WTC11 (cell line): ENCODE data around the gene GDF2. TPM values are rescaled to one million over a fixed set of nuclear protein-coding genes. Genes with fewer than 3 reads are reported as not detected.
A peak's percentile ranks its signal among the peaks of the same experiment; 100 is the strongest.

Experiments
- ATAC-seq: fragments of 200-7000 bp; cut with Tn5 transposase; 2 replicates; pipeline ENCODE4 v1.10.0; 2021; ENCODE audit warnings: mild to moderate bottlenecking, moderate library complexity
- CTCF ChIA-PET: fragments of 300-600 bp; sonication (Branson Sonifier 250); formaldehyde crosslinking; loops from one replicate; lab custom pipeline; 2021; ENCODE audit warnings: antibody characterized with exemption; lab: Charles Lee
- POLR2A ChIA-PET: fragments of 350-600 bp; sonication (Branson Sonifier 250); formaldehyde crosslinking; loops from one replicate; lab custom pipeline; 2021; ENCODE audit warnings: antibody characterized with exemption; lab: Charles Lee
- DNase-seq: peaks from one replicate; pipeline ENCODE4 v3.0.0; 2021; ENCODE audit warnings: low spot score
- H3K27ac Mint-ChIP-seq: 2 replicates; pipeline ENCODE4 v1.8.0; 2021; ENCODE audit warnings: mixed read lengths
- H3K27me3 Mint-ChIP-seq: 2 replicates; pipeline ENCODE4 v1.8.0; 2021; ENCODE audit warnings: low read depth, mild to moderate bottlenecking, moderate library complexity, mixed read lengths
- H3K36me3 Mint-ChIP-seq: 2 replicates; pipeline ENCODE4 v1.8.0; 2021; ENCODE audit warnings: mixed read lengths
- H3K4me1 Mint-ChIP-seq: 2 replicates; pipeline ENCODE4 v1.8.0; 2022; ENCODE audit warnings: mixed read lengths
- H3K4me3 Mint-ChIP-seq: 2 replicates; pipeline ENCODE4 v1.8.0; 2021; ENCODE audit warnings: mild to moderate bottlenecking, moderate library complexity, mixed read lengths
- H3K9me3 Mint-ChIP-seq: 2 replicates; pipeline ENCODE4 v1.8.0; 2021; ENCODE audit warnings: mixed read lengths
- CREM ChIP-seq: sonication (generic); formaldehyde crosslinking; IDR thresholded peaks from 2 replicates; pipeline ENCODE4 v1.8.1; 2022; ENCODE audit warnings: mild to moderate bottlenecking, missing genetic modification reagents, moderate library complexity
- ELF4 ChIP-seq: sonication (generic); formaldehyde crosslinking; IDR thresholded peaks from 2 replicates; pipeline ENCODE4 v1.8.1; 2022; ENCODE audit warnings: low read depth, mild to moderate bottlenecking, moderate library complexity, missing genetic modification reagents
- ETV6 ChIP-seq: sonication (generic); formaldehyde crosslinking; IDR thresholded peaks from 2 replicates; pipeline ENCODE4 v1.8.1; 2022; ENCODE audit warnings: mild to moderate bottlenecking, missing genetic modification reagents
- GABPB1 ChIP-seq: sonication (generic); formaldehyde crosslinking; IDR thresholded peaks from 2 replicates; pipeline ENCODE4 v1.8.1; 2023; ENCODE audit warnings: mild to moderate bottlenecking, missing genetic modification reagents
- GTF2I ChIP-seq: fragments of 250-450 bp; sonication (Bioruptor Pico); conservative IDR thresholded peaks from 2 replicates; pipeline ENCODE4 v1.4.0; 2021; ENCODE audit warnings: mild to moderate bottlenecking
- JAZF1 ChIP-seq: fragments of 250-450 bp; sonication (Bioruptor Pico); IDR thresholded peaks from 2 replicates; pipeline ENCODE4 v1.9.0; 2021; ENCODE audit warnings: moderate library complexity, mild to moderate bottlenecking, inconsistent platforms
- MYBL2 ChIP-seq: sonication (generic); formaldehyde crosslinking; IDR thresholded peaks from 2 replicates; pipeline ENCODE4 v1.8.1; 2023; ENCODE audit warnings: mild to moderate bottlenecking, moderate library complexity, missing genetic modification reagents
- NFYB ChIP-seq: sonication (generic); formaldehyde crosslinking; conservative IDR thresholded peaks from 2 replicates; pipeline ENCODE4 v1.8.0; 2022; ENCODE audit warnings: low read depth, missing genetic modification reagents
- NR2C2 ChIP-seq: sonication (generic); formaldehyde crosslinking; IDR thresholded peaks from 2 replicates; pipeline ENCODE4 v1.8.0; 2022; ENCODE audit warnings: mild to moderate bottlenecking, missing genetic modification reagents
- TEAD4 ChIP-seq: sonication (generic); formaldehyde crosslinking; IDR thresholded peaks from 2 replicates; pipeline ENCODE4 v1.8.0; 2022; ENCODE audit warnings: mild to moderate bottlenecking, missing genetic modification reagents
- USF1 ChIP-seq: sonication (generic); formaldehyde crosslinking; IDR thresholded peaks from 2 replicates; pipeline ENCODE4 v1.8.0; 2022; ENCODE audit warnings: mild to moderate bottlenecking, missing genetic modification reagents
- ZNF416 ChIP-seq: fragments of 250-450 bp; sonication (Bioruptor Pico); IDR thresholded peaks from 2 replicates; pipeline ENCODE4 v1.9.0; 2021; ENCODE audit warnings: mild to moderate bottlenecking, inconsistent platforms
- ZNF532 ChIP-seq: fragments of 250-450 bp; sonication (Bioruptor Pico); IDR thresholded peaks from 2 replicates; pipeline ENCODE4 v1.9.0; 2021; ENCODE audit warnings: mild to moderate bottlenecking, borderline replicate concordance
- total RNA-seq: library from RNA; stranded (reverse); gene quantifications from 3 replicates; pipeline ENCODE4 v1.2.3, GENCODE V29; 2021
- TF ChIP-seq, protein P1 (sequence below): sonication (generic); formaldehyde crosslinking; IDR thresholded peaks from 2 replicates; pipeline ENCODE4 v1.8.1; 2023; ENCODE audit warnings: mild to moderate bottlenecking, moderate library complexity, missing genetic modification reagents
- TF ChIP-seq, protein P2 (sequence below): fragments of 250-450 bp; sonication (Bioruptor Pico); IDR thresholded peaks from 2 replicates; pipeline ENCODE4 v1.9.0; 2021; ENCODE audit warnings: moderate library complexity, mild to moderate bottlenecking, inconsistent platforms, borderline replicate concordance
- TF ChIP-seq, protein P3 (sequence below): fragments of 200-600 bp; IDR thresholded peaks from 2 replicates; pipeline ENCODE4 v1.8.0; 2022; ENCODE audit warnings: antibody characterized with exemption
- TF ChIP-seq, protein P4 (sequence below): sonication (generic); formaldehyde crosslinking; IDR thresholded peaks from 2 replicates; pipeline ENCODE4 v1.8.0; 2023; ENCODE audit warnings: missing genetic modification reagents
- TF ChIP-seq, protein P5 (sequence below): sonication (generic); formaldehyde crosslinking; IDR thresholded peaks from 2 replicates; pipeline ENCODE4 v1.8.0; 2022; ENCODE audit warnings: mild to moderate bottlenecking, missing genetic modification reagents

The GDF2 gene
- total RNA-seq, 1 experiment from 2014 or later = not detected

GRCh38 chr10:47339759-47340607 is 17.7 kb downstream of the GDF2 start (continued):
- TF ChIP-seq, protein P1, sequence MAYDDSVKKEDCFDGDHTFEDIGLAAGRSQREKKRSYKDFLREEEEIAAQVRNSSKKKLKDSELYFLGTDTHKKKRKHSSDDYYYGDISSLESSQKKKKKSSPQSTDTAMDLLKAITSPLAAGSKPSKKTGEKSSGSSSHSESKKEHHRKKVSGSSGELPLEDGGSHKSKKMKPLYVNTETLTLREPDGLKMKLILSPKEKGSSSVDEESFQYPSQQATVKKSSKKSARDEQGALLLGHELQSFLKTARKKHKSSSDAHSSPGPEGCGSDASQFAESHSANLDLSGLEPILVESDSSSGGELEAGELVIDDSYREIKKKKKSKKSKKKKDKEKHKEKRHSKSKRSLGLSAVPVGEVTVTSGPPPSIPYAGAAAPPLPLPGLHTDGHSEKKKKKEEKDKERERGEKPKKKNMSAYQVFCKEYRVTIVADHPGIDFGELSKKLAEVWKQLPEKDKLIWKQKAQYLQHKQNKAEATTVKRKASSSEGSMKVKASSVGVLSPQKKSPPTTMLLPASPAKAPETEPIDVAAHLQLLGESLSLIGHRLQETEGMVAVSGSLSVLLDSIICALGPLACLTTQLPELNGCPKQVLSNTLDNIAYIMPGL (CRISPR knock-in tag) = no peak
- TF ChIP-seq ZNF416 (CRISPR knock-in tag) = no peak
- TF ChIP-seq ELF4 (CRISPR knock-in tag) = no peak
- no peak for TF ChIP-seq CREM (CRISPR knock-in tag)
- no peak for TF ChIP-seq GABPB1 (CRISPR knock-in tag)
- TF ChIP-seq ZNF532 (CRISPR knock-in tag) = no peak
- no peak for TF ChIP-seq NFYB (CRISPR knock-in tag)
- no peak for TF ChIP-seq JAZF1
- no peak for TF ChIP-seq NR2C2 (CRISPR knock-in tag)
- TF ChIP-seq, protein P2, sequence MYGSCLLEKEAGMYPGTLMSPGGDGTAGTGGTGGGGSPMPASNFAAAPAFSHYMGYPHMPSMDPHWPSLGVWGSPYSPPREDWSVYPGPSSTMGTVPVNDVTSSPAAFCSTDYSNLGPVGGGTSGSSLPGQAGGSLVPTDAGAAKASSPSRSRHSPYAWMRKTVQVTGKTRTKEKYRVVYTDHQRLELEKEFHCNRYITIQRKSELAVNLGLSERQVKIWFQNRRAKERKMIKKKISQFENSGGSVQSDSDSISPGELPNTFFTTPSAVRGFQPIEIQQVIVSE (CRISPR knock-in tag) = no peak
- no peak for TF ChIP-seq GTF2I (CRISPR knock-in tag)

DNA sequence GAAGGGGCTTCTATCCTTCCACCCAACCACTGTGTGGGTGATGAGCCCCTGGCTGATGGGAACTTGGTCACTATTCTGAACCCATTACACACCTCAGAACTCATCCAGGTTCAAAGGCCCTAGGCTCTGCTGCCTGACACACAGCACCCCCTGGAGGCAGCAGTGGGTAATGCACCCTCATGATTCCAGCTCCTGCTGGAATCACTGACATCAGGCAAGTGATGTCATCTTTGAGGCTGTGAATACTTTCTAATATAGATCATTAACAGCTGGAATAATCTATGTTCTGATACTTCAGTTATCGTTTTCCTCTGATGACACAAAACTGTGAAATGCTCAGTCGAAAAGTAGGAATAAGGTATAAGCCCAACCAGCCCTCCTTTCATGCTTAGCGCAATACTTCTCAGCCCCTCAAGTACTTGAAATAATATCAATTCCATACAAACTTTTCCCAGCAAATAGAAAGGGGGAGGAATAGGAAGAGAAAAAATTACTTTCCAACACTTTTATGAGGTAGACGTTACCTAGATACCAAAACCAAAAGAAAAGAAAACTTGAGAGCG is 18.4 kb downstream of the GDF2 start:
- Mint-ChIP-seq H3K27ac (no peak overlapping the region), H3K27me3 (no peaks in the 10 kb centered on the region), H3K4me3 (no peak overlapping the region), H3K9me3 (no peaks in the 10 kb centered on the region), H3K36me3 (no peaks in the 10 kb centered on the region), H3K4me1 (peaks cover 21% of the 10 kb centered on the region)
- TF ChIP-seq ETV6 (no peak), TEAD4 (CRISPR knock-in tag) (no peak), USF1 (CRISPR knock-in tag) (no peak), MYBL2 (CRISPR knock-in tag) (no peak)
- TF ChIP-seq, protein P3, sequence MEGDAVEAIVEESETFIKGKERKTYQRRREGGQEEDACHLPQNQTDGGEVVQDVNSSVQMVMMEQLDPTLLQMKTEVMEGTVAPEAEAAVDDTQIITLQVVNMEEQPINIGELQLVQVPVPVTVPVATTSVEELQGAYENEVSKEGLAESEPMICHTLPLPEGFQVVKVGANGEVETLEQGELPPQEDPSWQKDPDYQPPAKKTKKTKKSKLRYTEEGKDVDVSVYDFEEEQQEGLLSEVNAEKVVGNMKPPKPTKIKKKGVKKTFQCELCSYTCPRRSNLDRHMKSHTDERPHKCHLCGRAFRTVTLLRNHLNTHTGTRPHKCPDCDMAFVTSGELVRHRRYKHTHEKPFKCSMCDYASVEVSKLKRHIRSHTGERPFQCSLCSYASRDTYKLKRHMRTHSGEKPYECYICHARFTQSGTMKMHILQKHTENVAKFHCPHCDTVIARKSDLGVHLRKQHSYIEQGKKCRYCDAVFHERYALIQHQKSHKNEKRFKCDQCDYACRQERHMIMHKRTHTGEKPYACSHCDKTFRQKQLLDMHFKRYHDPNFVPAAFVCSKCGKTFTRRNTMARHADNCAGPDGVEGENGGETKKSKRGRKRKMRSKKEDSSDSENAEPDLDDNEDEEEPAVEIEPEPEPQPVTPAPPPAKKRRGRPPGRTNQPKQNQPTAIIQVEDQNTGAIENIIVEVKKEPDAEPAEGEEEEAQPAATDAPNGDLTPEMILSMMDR = peak; percentile 97
- TF ChIP-seq, protein P4, sequence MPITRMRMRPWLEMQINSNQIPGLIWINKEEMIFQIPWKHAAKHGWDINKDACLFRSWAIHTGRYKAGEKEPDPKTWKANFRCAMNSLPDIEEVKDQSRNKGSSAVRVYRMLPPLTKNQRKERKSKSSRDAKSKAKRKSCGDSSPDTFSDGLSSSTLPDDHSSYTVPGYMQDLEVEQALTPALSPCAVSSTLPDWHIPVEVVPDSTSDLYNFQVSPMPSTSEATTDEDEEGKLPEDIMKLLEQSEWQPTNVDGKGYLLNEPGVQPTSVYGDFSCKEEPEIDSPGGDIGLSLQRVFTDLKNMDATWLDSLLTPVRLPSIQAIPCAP (CRISPR knock-in tag) = no peak
- TF ChIP-seq, protein P5, sequence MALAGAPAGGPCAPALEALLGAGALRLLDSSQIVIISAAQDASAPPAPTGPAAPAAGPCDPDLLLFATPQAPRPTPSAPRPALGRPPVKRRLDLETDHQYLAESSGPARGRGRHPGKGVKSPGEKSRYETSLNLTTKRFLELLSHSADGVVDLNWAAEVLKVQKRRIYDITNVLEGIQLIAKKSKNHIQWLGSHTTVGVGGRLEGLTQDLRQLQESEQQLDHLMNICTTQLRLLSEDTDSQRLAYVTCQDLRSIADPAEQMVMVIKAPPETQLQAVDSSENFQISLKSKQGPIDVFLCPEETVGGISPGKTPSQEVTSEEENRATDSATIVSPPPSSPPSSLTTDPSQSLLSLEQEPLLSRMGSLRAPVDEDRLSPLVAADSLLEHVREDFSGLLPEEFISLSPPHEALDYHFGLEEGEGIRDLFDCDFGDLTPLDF = no peak
- peak; percentile 83 for ATAC-seq
- POLR2A ChIA-PET = no interaction called here
- CTCF ChIA-PET = interaction anchor here (0.5 to 1.7 kb wide), 33 partner anchors 9 to 345 kb away, joined by 3 to 14 read pairs (median 4); partner anchors contain the start of genes GDF10 and ZNF488
- peak; percentile 86 for DNase-seq
